HCT116 (cell line): Measurements from ENCODE around the gene C1orf122. TPM values are rescaled to one million over a fixed set of nuclear protein-coding genes. Genes with fewer than 3 reads are reported as not detected.

ENCODE experiments used
- ATAC-seq: fragments of 200-7000 bp; cut with Tn5 transposase; 2 replicates; pipeline ENCODE4 v1.9.1; 2020; ENCODE audit warnings: mild to moderate bottlenecking, moderate library complexity
- BruUV-seq: library from RNA; stranded (reverse); fragments of 400-500 nt; replicated peaks from 2 replicates; lab custom pipeline; 2021; lab: Mats Ljungman, UMichigan
- CTCF ChIA-PET: fragments of 300-600 bp; sonication (Branson Sonifier 250); formaldehyde crosslinking; loops from one replicate; lab custom pipeline; 2021; ENCODE audit warnings: antibody characterized with exemption; lab: Charles Lee
- POLR2A ChIA-PET: fragments of 300-600, 350-600 bp; sonication (Branson Sonifier 250); formaldehyde crosslinking; loops from one replicate; lab custom pipeline; 2021; ENCODE audit warnings: antibody characterized with exemption; lab: Charles Lee
- RAD21 ChIA-PET, 2 experiments: fragments of 300-600 bp; sonication (Branson Sonifier 250); formaldehyde crosslinking; loops; one replicate each; lab custom pipeline; 2023; ENCODE audit warnings: low total read pairs in 2 of 2; ENCODE audit not compliant: uncharacterized antibody in 2 of 2, unreplicated experiment in 2 of 2, low non-redundant PET in 1 of 2; lab: Charles Lee
- DNase-seq: peaks from one replicate; pipeline ENCODE4 v3.0.0-alpha.2; 2010; ENCODE audit warnings: low read depth, low spot score
- H2AFZ ChIP-seq: fragments of 200-600 bp; shearing (Covaris generic), sonication (generic); 2 replicates; pipeline ENCODE4 v1.6.1; 2017; ENCODE audit warnings: low read depth, mixed run types, mixed read lengths, antibody characterized with exemption, low read length; ENCODE audit not compliant: poor library complexity, severe bottlenecking
- H3K27ac ChIP-seq: 2 replicates; pipeline ENCODE4 v1.5.1; 2012; ENCODE audit warnings: low read depth, low read length
- H3K27me3 ChIP-seq: fragments of 200-600 bp; sonication (generic); 2 replicates; pipeline ENCODE4 v1.6.1; 2016; ENCODE audit warnings: mixed run types, low read length, mixed read lengths; ENCODE audit not compliant: insufficient read depth
- H3K36me3 ChIP-seq, 2 experiments: fragments of 200-500 bp in 1 of 2; fragments of 200-600 bp in 1 of 2; sonication (Bioruptor generic) in 1 of 2; sonication (generic) in 1 of 2; 2 replicates each; pipeline versions ENCODE4 v1.5.1 to v1.6.1; 2014 to 2016; ENCODE audit warnings: low read length in 2 of 2, inconsistent platforms in 1 of 2, mixed read lengths in 1 of 2, mixed run types in 1 of 2; ENCODE audit not compliant: insufficient read depth in 2 of 2, control insufficient read depth in 1 of 2
- H3K4me1 ChIP-seq, 2 experiments: fragments of 200-600 bp in 1 of 2; sonication (generic) in 1 of 2; 2 replicates each; pipeline versions ENCODE4 v1.5.1 to v1.6.1; 2012 to 2017; ENCODE audit warnings: low read length in 2 of 2, inconsistent platforms in 1 of 2, mild to moderate bottlenecking in 1 of 2, mixed read lengths in 1 of 2, mixed run types in 1 of 2, moderate library complexity in 1 of 2; ENCODE audit not compliant: insufficient read depth in 2 of 2, control insufficient read depth in 1 of 2
- H3K4me2 ChIP-seq: fragments of 200-600 bp; sonication (generic); 2 replicates; pipeline ENCODE4 v1.6.1; 2017; ENCODE audit warnings: mixed run types, low read length, mixed read lengths
- H3K4me3 ChIP-seq, 2 experiments: fragments of 200-600 bp in 1 of 2; sonication (generic) in 1 of 2; replicated peaks in 1 of 2; 2 replicates each; pipeline ENCODE4 v1.5.1; 2011 to 2016; ENCODE audit warnings: low read length in 2 of 2, control low read depth in 1 of 2, low read depth in 1 of 2, mild to moderate bottlenecking in 1 of 2, mixed read lengths in 1 of 2, mixed run types in 1 of 2
- H3K79me2 ChIP-seq: fragments of 200-600 bp; sonication (generic); 2 replicates; pipeline ENCODE4 v1.6.1; 2017; ENCODE audit warnings: mild to moderate bottlenecking, mixed run types, low read length, moderate library complexity, mixed read lengths; ENCODE audit not compliant: insufficient read depth
- H3K9ac ChIP-seq: fragments of 200-600 bp; sonication (generic); 2 replicates; pipeline ENCODE4 v1.6.1; 2016; ENCODE audit warnings: low read length, mixed read lengths
- H3K9me2 ChIP-seq: fragments of 200-600 bp; sonication (generic), shearing (Covaris generic); 2 replicates; pipeline ENCODE4 v1.6.1; 2017; ENCODE audit warnings: mixed run types, mild to moderate bottlenecking, moderate library complexity; ENCODE audit not compliant: insufficient read depth
- H3K9me3 ChIP-seq, 2 experiments: fragments of 200-500 bp in 1 of 2; fragments of 200-600 bp in 1 of 2; sonication (Bioruptor generic) in 1 of 2; sonication (generic) in 1 of 2; 2 replicates each; pipeline ENCODE4 v1.6.1; 2014 to 2017; ENCODE audit warnings: low read length in 2 of 2, mixed read lengths in 2 of 2, inconsistent platforms in 1 of 2, low read depth in 1 of 2, mild to moderate bottlenecking in 1 of 2, mixed run types in 1 of 2, moderate library complexity in 1 of 2; ENCODE audit not compliant: control insufficient read depth in 1 of 2, insufficient read depth in 1 of 2
- H4K20me1 ChIP-seq: fragments of 200-600 bp; sonication (generic), shearing (Covaris generic); 2 replicates; pipeline ENCODE4 v1.6.1; 2017; ENCODE audit warnings: mixed run types, mild to moderate bottlenecking, moderate library complexity; ENCODE audit not compliant: insufficient read depth
- RAD21 ChIP-seq: IDR thresholded peaks from 2 replicates; pipeline ENCODE4 v1.6.1; 2012; ENCODE audit warnings: low read depth, mild to moderate bottlenecking
- SIN3A ChIP-seq: IDR thresholded peaks from 2 replicates; pipeline ENCODE4 v1.6.1; 2012; ENCODE audit warnings: low read depth
- SP1 ChIP-seq: IDR thresholded peaks from 2 replicates; pipeline ENCODE4 v1.6.1; 2012; ENCODE audit warnings: low read depth
- intact Hi-C: fragments of 100-400 bp; cut with micrococcal nuclease; formaldehyde crosslinking; loops from 2 replicates; pipeline ENCODE4 v1.10.0; 2022
- total RNA-seq: library from RNA; stranded (reverse); gene quantifications from one replicate; pipeline ENCODE4 v1.2.1, GENCODE V29; 2021; ENCODE audit not compliant: unreplicated experiment
- TF ChIP-seq, protein P1 (sequence below): IDR thresholded peaks from 2 replicates; pipeline ENCODE4 v1.6.1; 2012
- TF ChIP-seq, protein P2 (sequence below), 3 experiments: fragments of 200-600 bp in 1 of 3; sonication (generic) in 1 of 3; IDR thresholded peaks in 2 of 3; conservative IDR thresholded peaks in 1 of 3; 2 replicates each; pipeline ENCODE4 v1.5.1; 2012 to 2017; ENCODE audit warnings: low read depth in 2 of 3, low read length in 2 of 3, antibody characterized with exemption in 1 of 3, borderline replicate concordance in 1 of 3, control low read depth in 1 of 3, mild to moderate bottlenecking in 1 of 3, mixed read lengths in 1 of 3, mixed run types in 1 of 3, moderate library complexity in 1 of 3; ENCODE audit not compliant: insufficient read depth in 1 of 3

Gene C1orf122
- total RNA-seq, 1 experiment from 2014 or later: 34.2 TPM

DNA sequence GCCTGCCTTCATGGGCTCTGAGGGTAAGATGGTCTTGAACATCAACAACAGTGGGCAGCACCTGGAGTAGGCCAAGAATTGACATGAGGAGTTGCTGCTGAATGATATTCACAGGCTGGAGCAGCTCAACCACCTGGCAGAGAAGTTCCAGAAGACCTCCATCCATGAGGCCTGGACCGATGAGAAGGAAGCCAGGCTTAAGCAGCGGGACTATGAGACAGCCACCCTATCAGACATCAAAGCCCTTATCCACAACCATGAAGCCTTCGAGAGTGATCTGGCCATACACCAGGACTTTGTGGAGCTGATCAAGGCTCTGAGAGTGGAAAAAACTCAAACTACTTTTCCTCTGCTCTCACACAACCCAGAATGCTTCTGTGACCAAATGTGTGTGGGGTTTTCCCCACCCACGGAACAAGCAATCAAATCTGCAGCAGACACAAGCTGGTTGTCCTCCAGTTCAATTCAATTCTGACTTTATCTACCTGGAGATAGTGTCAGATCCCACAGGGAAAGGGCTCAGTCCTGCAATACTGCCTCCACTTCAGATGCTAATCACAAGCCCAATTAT is 30.6 kb upstream of the C1orf122 start (continued):
- TF ChIP-seq, protein P1, sequence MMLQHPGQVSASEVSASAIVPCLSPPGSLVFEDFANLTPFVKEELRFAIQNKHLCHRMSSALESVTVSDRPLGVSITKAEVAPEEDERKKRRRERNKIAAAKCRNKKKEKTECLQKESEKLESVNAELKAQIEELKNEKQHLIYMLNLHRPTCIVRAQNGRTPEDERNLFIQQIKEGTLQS: no peak
- TF ChIP-seq SIN3A: no peak
- TF ChIP-seq, protein P2, sequence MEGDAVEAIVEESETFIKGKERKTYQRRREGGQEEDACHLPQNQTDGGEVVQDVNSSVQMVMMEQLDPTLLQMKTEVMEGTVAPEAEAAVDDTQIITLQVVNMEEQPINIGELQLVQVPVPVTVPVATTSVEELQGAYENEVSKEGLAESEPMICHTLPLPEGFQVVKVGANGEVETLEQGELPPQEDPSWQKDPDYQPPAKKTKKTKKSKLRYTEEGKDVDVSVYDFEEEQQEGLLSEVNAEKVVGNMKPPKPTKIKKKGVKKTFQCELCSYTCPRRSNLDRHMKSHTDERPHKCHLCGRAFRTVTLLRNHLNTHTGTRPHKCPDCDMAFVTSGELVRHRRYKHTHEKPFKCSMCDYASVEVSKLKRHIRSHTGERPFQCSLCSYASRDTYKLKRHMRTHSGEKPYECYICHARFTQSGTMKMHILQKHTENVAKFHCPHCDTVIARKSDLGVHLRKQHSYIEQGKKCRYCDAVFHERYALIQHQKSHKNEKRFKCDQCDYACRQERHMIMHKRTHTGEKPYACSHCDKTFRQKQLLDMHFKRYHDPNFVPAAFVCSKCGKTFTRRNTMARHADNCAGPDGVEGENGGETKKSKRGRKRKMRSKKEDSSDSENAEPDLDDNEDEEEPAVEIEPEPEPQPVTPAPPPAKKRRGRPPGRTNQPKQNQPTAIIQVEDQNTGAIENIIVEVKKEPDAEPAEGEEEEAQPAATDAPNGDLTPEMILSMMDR (IDR thresholded peaks at IDR 0.05 in 2 of 3, conservative IDR thresholded peaks at IDR 0.05 in 1 of 3; ENCODE audit: borderline replicate concordance in 1 of 3, insufficient read depth in 1 of 3, low read depth in 2 of 3, low read length in 2 of 3): no peak

DNA sequence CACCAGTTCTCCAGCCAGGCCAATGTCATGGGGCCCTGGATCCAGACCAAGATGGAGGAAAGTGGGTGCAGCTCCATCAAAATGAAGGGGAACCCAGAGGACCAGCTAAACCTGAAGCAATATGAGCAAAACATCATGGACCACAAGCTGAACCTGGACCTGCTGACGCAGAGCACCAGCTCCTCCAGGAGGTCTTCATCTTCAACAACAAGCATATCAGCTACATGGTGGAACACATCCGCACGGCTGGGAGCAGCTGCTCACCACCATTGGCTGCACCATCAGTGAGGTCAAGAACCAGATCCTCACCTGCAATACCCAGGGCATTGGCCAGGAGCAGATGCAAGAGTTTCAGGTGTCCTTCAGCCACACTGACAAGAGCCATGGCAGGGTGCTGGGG is 28.9 kb upstream of the C1orf122 start:
- DNase-seq: no peak
- Histone ChIP-seq H3K27me3 (no peaks in the 10 kb centered on the region), H2AFZ (no peak overlapping the region), H3K27ac (no peak overlapping the region), H3K9ac (no peak overlapping the region), H3K4me1 (no peaks in the 10 kb centered on the region), H3K4me3 (no peak overlapping the region), H3K79me2 (no peaks in the 10 kb centered on the region), H3K36me3 (no peaks in the 10 kb centered on the region), H3K4me2 (no peak overlapping the region), H3K9me2 (no peaks in the 10 kb centered on the region), H4K20me1 (no peaks in the 10 kb centered on the region), H3K9me3 (peaks cover 0 to 5% of the 10 kb centered on the region in 2 experiments; a peak in 1 of 4 replicates)
- BruUV-seq: no TSS peak
- POLR2A ChIA-PET: no interaction called here
- ATAC-seq: 0 out of 2 replicates have a peak, but pooled peaks have one; percentile 11
- RAD21 ChIA-PET: no interaction called here
- intact Hi-C loops: no loop called here
- CTCF ChIA-PET: no interaction called here
- 0 out of 2 replicates have a peak, but pooled peaks have one; percentile 13 for TF ChIP-seq RAD21
- TF ChIP-seq SP1: no peak
